DMS79 treated with DMSO at 0.1 percent for 48 hours (cell line): ENCODE data around the gene R3HDML.
A peak's percentile ranks its signal among the peaks of the same experiment; 100 is the strongest.
"Not testable (repeated sequence)": the region's sequence is repeated elsewhere in the genome, so short reads cannot be mapped to it uniquely, and the experiment has no call there.

Experiments used
- DNase-seq: peaks from one replicate; lab custom pipeline; 2025; lab: John Stamatoyannopoulos, UW

The R3HDML gene, protein sequence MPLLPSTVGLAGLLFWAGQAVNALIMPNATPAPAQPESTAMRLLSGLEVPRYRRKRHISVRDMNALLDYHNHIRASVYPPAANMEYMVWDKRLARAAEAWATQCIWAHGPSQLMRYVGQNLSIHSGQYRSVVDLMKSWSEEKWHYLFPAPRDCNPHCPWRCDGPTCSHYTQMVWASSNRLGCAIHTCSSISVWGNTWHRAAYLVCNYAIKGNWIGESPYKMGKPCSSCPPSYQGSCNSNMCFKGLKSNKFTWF

DNA sequence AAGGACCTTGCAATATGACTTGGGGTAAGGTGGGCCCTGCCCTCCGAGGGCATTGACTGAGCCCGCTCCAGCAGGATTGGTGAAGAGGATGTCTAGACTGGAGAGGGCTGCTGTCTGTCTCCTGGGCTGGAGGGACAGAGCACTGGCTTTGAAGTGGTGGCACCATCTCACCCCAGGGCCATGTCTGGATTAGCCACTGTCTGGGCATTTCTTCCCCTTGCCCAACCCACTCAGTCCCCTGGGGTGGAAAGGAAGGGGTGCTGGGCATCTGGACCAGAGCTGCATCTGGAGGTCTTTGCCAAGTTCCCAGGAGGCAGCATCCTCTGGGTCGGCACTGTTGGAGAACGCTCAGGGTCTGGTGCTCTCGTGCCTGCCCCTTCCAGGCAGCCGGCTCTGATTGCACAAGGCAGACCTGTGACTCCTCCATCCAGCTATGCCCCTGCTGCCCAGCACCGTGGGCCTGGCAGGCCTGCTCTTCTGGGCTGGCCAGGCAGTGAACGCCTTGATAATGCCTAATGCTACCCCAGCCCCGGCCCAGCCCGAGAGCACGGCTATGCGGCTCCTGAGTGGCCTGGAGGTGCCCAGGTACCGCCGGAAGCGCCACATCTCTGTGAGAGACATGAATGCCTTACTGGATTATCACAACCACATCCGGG is at the start of gene R3HDML:
TSS of gene R3HDML (plus strand) at position 319 of the 656 bp plus-strand sequence. CDS start at position 434, 115 bp downstream.
- no peak for DNase-seq

DNA sequence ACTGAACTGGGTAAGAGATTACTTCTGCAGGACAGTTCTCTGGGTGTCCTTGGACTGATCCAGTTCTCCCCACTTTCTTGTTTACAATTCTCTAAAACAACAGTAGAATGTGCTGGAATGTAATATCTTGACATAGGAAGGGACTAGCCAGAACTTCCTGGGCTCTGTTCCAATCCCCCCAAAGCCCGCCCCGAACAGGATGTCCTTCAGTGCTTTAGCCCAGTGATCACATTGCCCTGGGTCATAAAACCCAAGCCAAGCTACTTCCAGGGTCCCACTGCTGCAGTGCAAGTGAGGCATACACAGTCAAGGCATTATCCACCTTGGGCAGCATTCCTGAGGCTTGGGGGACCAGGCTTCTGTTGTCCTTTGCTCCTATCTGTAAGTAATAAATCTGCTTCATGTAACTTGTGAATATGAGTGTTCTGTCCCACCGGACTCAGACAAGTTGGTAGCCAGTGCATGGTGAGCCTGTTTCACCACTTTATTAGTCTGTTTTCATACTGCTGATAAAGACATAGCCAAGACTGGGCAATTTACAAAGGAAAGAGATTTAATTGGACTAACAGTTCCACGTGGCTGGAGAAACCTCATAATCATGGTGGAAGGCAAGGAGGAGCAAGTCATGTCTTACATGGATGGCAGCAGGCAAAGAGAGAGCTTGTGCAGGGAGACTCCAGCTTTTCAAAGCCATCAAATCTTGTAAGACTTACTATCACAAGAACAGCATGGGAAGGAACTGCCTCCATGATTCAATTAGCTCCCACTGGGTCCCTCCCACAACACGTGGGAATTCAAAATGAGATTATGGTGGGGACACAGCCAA is 49.4 kb upstream of the R3HDML start:
- DNase-seq, result no peak

DNA sequence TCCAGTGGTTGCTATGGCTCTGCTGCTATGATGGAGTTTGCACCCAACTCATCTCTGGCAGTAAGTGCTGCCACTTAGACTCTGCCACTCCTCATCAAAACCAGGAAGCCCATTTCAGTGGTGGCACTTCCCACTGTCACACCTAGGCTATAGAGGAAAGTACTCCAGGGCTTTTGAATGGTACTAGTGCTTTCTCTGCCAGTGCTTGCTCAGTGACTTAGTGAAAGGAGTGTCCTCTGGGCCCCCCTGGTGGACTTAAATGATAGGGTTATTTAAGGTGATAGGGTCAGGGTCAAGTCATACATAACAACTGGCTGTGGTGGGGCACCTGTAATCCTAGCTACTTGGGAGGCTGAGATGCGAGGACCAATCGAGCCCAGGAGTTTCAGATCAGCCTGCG is 48.6 kb upstream of the R3HDML start:
- no peak for DNase-seq

DNA sequence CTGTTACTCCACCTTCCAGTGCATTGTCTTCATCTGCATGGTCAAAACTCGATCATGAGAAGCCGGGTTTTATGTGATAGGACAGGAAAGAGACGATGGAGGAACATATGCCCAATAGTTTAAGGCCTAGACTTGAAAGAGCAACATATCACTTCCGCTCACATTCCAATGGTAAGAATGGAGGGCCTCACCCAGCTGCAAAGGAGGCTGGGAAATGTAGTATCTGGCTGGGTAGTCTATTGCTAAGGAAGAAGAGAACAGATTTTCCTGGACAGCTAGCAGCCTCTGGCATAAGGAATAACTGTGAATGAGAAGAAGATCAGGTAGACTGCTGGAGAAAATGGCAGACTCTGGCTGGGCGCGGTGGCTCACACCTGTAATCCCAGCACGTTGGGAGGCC is 45.1 kb upstream of the R3HDML start:
- no peak for DNase-seq

DNA sequence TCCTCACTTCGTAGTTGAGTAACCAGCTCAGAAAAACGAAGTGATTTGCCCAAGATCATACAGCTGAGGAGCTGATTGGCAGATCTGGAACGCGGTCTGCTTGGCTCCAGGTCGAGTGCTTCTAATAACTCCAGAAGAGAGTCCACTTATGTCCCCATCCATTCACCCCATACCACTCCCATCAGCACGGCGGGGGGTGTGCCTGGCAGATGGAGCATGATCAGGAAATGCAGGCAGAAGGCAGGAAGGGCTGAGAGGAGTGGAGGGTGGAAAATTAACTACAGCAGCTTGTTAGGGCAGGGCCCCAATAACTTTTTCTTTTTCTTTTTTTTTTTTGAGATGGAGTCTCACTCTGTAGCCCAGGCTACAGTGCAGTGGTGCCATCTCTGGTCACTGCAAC is 40.8 kb upstream of the R3HDML start:
- peak; percentile 86 for DNase-seq

DNA sequence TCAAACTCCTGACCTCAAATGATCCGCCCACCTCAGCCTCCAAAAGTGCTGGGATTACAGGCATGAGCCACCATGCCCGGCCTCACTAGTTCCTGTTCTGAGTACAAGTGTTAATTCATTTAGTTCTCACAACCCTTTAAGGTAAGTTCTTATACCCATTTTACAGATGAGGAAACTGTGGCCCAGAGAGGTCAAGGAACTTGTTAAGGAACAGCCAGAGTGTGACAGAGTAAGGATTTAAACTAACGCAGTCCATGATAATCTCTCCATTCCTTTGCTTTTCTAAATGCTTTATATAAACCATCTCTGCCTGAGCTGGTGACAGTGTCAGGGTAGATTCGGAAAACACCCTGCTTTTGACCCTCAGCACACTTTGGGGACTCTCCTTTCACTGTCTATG is 39.1 kb upstream of the R3HDML start:
- DNase-seq, result no peak

DNA sequence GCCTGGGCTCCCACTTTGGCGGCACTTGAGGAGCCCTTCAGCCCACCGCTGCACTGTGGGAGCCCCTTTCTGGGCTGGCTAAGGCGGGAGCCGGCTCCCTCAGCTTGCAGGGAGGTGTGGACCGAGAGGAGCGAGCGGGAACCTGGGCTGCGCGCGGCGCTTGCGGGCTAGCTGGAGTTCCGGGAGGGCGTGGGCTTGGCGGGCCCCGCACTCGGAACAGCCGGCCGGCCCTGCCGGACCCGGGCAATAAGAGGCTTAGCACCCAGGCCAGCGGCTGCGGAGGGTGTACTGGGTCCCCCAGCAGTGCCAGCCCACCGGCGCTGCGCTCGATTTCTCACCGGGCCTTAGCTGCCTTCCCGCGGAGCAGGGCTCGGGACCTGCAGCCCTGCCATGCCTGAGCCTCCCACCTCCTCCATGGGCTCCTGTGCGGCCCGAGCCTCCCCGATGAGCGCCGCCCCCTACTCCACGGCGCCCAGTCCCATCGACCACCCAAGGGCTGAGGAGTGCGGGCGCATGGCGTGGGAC is 37.8 kb upstream of the R3HDML start:
- not testable (repeated sequence) for DNase-seq

DNA sequence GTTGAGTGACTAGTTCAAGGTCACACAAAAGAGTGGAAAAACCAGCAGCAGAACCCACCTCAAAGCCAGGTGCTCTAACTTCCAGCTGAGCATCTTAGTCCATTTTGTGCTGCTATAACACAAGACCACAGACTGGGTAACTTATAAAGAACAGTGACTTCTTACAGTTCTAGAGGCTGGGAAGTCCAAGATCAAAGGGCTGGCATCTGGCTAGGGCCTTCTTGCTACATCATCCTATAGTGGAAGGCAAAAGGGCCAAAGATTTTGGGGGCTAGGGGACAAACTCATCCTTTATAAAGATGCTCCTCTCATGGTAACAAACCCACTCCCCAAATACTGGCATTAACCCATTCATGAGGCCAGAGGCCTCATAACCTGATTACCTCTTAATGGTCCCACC is 35.6 kb upstream of the R3HDML start:
- no peak for DNase-seq

DNA sequence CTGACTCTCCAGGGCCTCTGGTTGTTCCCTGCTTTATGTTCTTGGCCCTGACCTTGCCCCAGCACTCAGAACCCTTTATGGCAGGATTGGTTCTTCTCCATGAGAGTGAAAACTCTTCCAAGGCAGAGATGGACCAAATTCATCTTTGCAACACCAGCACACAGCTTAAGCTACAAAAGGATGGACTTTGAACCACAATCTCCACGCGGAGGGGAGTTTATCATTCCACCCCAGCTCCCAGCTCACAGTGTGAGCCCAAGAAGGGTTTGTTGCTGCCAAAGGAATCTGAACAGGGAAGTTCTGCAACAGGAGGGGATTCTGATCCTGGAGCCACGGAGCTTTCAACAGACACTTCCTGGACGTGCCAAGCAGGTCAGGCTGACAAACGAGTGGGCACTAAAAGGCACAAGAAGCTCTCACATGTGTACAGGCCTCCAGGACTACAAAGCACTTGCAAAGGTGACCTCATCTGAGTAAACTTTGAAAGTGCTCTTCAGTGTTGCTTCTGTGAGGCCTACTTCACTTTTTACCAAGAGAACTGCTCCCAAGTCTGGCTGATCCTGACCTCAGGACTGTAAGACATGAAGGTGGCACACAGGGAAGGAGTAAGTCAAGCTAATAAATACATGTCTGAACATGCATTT is 34.7 kb upstream of the R3HDML start:
- peak; percentile 80 for DNase-seq

DNA sequence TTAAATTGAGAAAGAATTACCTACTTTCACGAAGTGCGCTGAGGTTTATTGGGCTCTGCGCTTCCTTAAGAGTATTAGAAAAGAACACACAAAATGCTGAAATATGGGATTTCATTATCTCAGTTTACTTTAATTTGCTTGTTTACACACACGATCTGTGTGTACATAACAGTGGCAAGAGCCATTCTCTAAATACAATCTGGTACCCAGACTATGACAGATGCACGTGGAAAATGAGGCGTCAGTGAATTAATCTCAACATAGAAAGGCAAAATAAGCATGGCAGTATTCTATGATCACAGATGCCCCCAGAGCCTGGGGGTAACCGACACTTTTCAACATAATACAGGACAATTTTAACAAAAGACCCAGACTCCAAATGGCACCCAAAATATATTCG is 34.1 kb upstream of the R3HDML start:
- no peak for DNase-seq

DNA sequence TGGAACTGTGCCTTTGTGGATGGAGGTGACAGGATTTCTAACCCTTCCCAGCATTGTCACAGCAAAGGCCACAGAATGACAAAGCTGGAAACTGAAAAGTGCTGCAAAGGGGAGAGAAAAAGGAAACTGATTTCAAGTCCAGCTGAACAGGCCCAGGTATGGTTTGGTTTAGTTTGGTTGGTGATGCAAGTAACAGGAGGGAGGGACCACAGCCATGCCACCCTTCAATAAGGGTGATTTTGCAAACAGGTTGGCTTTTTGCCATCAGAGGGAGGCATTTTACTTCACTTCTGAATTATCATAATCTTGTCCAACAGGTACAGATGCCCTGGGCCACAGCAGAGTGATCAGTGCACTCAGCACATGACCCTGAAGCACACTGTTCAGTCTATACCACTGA is 32.5 kb upstream of the R3HDML start:
- no peak for DNase-seq

DNA sequence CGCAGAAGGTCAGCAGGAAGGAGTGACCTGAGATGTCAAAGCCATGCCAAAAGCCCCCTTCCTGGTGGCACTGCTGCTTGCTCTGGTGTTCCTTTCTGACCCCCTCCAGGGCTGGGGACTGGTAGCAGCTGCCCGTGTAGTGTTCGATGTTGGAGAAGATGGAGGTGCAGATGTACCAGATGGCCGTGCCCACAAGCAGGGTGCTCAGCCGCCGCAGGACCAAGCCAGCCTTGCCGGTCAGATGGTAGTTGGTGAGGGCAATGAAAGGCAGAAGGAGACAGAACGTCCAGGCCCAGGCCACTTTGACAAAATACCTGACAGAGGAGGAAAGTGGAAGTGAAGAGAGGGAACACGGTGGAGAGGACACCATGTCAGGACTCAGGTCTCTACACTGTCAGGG is 29.9 kb upstream of the R3HDML start:
- no peak for DNase-seq

DNA sequence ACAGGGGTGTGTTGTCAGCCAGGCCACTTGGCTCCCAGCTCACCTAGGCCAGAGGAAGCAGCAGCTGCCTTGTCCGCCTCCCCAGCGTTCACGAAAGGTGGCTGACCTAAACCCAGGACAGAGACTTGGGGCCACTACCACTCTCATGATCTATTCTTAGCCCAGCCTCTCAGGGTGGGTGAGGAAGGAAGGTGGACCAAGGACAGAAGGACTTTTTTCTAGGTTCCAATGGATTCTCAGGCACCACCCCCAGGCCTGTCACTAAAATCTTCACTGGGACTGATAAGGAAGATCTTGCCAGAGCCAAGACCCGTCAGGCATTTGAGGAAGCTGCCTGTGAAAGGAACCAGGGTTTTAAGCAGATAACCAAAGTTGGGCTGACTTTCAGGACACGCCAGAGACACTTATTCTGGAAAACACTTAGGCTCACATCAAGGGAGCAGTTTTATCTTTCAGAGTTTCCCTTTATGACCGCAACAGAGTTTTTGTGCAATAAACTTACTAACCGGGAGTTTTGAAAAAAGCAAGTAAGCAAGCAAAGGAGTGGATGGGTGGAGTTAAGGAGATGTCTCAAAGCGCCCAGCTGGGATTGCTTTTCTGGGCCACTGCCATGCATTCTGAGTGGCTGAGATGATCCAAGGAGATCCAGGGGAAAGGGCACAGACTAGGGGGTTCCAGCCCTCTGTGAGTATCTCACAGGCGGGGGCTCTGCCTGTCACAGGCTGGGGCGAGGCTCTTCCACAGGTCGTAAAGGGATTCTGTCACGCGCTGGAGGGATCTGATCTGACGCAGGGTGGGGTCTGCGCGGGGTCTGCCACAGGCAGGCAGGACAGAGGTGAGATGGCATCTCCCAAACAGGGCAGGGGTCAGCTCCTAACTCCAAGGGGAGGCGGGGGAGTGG is 26.8 kb upstream of the R3HDML start:
- no peak for DNase-seq

DNA sequence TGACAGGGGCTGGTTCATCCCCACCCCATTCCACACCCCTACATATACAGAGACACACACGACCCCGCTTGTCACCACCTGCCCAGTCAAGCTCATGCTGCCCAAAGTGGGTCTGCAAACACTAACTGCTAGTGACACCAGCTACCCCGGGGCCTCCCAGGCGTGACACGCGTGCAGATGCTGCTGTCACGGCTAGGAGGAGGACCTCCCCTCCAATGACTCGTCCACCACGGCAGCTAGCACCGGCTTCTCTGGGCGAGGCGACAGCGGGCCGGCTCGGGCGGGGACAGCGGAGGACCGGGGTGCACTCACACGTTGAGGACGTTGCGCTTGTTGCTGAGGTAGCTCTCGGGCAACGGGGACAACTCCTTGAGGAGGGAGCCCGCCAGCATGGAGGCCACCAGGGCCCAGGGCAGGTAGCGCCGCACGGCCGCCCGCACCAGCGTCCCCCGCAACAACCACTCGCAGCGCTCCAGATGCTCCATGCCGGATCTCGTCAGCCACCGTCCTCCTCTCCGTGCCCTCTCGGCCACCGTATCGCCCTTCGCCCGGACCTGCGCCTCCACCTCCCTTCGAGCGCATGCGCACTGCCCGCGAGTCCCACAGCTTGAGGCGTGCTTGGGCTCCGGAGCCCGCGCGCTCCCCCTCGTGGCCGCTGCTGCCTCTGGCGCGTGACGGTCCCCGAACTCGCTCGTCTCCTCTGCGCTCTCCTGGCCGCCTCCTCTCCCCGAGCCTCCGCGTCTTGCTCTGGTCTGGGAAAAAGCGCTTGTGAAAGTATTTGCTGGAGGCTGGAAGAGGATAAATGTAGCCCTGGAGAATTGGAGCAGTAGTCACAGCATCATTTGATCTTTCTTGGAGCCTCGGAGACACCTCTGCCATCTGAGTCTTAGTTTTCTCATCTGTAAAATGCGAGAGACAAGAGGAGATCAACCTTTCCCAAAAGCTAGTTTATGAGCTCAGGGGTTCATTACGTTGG is 25.9 kb upstream of the R3HDML start, which contains the start of gene FITM2:
TSS of gene FITM2 (minus strand) at position 539 of the 976 bp plus-strand sequence. CDS start at position 485, 54 bp downstream.
- peak; percentile 70 for DNase-seq

DNA sequence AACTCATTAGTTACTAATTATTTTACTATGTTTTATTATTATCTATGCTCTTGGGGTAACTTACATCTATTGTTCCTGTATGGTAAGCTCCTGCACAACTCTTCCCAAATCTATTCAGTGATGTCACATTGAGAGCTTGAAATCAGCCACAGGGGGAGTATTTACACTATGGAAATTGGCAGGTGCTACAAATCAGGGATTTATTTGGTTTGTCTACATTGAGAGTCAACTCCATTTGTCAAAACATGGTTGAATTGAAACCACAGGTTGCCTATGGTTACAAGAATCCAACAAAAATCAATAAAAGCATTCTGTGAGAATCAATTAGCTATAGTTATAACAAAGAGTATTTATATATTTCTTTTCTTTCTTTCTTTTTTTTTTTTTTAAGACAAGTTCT is 22.0 kb upstream of the R3HDML start:
- no peak for DNase-seq

DNA sequence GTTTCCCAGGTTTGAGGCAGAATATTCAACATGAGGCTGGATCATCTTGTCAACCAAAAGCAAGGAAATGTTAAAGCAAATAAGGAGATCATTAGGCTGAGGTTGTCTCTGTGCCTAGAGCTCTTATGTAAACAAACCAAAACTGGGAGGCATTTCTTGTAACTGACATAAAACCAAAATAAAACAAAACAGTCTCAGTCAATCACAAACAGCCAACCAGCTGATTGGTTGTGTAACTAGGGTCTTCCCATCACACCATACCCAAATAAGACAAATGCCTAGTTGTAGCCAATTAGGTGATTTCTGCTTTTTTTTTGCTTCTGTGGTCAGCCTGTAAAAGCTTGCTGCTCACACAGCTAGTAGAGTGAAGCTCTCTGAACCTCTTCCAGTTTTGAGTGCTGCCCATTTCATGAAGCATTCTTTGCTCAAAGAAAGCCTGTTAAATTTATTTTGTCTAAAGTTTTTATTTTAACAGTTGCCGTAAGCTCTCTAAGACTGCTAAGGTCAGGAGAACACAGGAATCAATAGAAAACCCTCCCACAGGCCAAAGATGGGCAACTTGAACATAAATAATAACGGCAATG is 16.9 kb upstream of the R3HDML start:
- DNase-seq, result no peak

DNA sequence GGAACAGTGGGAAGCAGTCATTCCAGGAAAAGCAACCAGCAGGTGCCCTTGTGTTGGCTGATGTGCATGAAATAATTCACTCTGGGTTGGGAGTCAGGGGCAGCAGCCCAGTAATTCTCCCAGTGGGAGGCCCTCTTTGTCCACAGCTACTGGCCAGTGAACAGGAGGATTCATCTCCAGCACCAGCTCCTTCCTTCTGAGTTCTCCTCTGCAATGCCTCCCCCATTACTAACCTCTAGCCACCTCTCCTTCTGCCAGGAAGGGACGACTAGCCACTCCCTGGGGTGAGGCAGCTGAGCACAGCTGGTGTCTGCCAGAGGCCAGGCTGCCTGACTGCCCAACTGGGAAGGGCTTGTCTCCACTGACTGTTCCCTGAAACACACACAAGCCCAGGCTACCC is 12.5 kb upstream of the R3HDML start:
- no peak for DNase-seq

DNA sequence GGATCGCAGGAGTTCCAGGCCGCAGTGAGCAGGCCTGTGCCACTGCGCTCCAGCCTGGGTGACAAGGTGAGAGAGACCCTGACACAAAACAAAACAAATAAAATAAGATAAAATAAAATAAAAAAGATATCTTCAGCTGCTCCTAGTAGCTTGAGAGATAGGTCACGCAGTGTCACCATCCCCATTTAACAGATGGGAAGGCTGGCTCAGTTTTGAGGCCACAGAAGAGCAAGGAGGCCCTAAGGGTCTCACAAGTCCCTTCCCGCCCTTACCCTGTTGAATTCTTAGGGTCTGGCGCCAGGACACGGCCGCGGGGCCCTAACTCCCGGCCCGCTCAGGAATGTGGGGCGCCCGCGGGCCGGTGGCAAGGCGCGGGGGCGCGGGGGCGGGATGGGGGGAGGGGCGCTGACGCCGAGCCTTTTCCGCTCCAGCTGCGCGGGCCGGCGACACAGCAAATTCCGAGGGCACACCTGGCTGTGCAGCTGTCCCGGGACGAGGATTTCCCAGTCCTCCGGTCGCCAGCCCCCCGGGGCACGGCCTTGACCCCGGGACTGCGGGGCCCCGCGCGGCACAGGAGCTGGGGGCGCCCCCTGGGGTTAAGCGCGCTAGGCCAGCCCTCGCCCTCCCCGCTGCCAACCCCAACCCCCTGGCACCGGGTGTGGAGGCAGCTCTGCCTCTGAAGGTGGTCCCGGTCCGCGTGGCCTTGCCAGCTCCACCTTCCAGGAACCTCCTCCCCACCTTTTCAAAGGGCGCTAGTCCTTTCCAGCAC is 10.3 kb upstream of the R3HDML start:
- DNase-seq, result no peak

DNA sequence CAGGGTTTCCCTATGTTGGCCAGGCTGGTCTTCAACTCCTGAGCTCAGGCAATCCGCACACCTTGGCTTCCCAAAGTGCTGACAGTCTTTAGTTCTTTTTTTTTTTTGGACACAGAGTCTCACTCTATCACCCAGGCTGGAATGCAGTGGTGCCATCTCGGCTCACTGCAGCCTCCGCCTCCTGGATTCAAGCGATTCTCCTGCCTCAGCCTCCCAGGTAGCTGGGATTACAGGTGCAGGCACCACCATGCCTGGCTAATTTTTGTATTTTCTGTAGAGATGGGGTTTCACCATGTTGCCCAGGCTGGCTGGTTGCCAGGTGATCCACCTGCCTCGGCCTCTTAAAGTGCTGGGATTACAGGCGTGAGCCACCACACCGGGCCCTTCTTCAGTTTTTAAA is 9.1 kb upstream of the R3HDML start:
- not testable (repeated sequence) for DNase-seq
